GM12891 (cell line): ENCODE results near the gene RGS19.

Source experiments
- POLR2A ChIP-seq: IDR thresholded peaks from 2 replicates; pipeline ENCODE4 v1.6.1; 2011; ENCODE audit warnings: low read depth, low read length, control low read depth
- POLR2AphosphoS5 ChIP-seq: IDR thresholded peaks from 2 replicates; pipeline ENCODE4 v1.6.1; 2011; ENCODE audit warnings: low read depth, low read length, control low read depth

DNA sequence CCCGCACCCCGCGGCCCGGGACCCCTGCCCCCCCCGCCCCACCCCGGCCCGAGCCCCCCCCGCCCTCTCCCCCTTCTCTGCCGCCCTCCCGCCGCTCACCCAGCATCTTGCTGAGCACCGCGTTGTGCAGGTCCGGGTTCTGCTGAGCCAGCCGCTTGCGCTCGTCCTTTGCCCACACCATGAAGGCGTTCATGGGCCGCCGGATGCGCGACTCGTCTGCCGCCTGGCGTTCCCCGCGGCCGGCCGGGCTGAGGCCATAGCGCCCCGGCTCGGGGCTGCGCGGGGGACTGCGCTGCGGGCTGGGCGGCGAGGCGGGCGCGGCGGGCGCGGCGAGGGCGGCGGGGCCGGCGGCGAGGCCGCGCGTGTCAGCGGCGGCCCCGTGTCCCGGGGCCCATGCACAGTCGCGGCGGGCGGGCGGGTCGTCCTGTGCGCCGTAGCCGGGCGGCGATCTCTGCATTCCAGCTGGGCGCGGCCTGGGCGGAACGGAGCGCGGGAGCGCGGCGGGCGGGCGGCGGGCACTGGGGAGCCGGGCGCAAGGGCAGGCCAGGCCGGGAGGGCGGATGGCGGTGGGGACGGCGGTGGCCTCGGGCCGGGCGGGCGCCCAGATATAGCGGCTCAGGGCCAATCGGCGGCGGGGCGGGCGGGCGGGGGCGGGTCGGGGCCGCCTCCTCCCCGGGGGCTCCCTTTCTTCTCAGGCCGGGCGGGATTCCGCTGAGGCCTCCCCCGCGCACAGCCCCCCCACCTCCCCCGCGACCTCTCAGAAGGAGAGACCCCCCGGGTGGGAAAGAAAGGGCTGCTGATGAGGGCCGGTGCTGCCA, 30.0 kb downstream of the RGS19 start, which contains the start of gene SOX18:
- TF ChIP-seq POLR2AphosphoS5 (no peak), POLR2A (no peak)
